GM23248 (cell line): ENCODE data around the gene TTLL9.

Source experiments
- EZH2 ChIP-seq: fragments of 200-600 bp; sonication (generic); IDR thresholded peaks from 2 replicates; pipeline ENCODE4 v1.6.1; 2018; ENCODE audit warnings: antibody characterized with exemption, mild to moderate bottlenecking; ENCODE audit not compliant: insufficient read depth, poor library complexity, severe bottlenecking
- EZH2phosphoT487 ChIP-seq: fragments of 200-600 bp; sonication (generic); IDR thresholded peaks from 2 replicates; pipeline ENCODE4 v1.6.1; 2018; ENCODE audit warnings: antibody characterized with exemption, moderate library complexity, mild to moderate bottlenecking, low read depth; ENCODE audit not compliant: insufficient read depth

DNA sequence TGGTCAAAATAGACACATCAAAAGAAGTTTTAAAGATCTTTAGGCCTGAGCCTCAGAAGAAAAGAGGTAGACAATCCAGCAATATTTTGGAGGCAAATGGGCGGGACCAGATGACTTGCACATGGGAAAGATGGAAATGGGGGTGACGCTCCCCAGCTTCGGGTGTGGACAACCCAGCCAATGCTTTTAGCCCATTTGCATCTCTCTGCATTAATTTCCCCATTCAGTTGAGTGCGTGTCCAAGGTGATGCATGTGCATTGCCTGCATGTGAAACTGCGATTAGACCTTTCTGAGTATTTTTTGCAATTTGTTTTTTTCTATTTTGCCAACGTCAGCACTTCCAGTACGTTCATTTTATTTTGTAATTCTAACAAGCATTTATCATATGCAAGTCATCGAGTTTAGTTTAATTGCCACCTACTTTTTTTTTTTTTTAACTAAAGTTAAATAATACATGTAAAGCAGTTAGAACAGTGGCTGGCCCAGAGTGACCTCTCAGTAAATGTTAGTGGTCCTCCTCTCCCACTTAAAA is 57.3 kb downstream of the TTLL9 start:
- TF ChIP-seq EZH2 = no peak
- no peak for TF ChIP-seq EZH2phosphoT487
